Measurements from ENCODE around the gene TRMT10A. TPM values are rescaled to one million over a fixed set of nuclear protein-coding genes. Genes with fewer than 3 reads are reported as not detected.

The TRMT10A gene
- total and polyA plus RNA-seq, 2 of the 13 experiments (the other 11 are each of a cell fraction or from before 2014, with no cell fraction given), result 3.9 to 12.6 TPM

DNA sequence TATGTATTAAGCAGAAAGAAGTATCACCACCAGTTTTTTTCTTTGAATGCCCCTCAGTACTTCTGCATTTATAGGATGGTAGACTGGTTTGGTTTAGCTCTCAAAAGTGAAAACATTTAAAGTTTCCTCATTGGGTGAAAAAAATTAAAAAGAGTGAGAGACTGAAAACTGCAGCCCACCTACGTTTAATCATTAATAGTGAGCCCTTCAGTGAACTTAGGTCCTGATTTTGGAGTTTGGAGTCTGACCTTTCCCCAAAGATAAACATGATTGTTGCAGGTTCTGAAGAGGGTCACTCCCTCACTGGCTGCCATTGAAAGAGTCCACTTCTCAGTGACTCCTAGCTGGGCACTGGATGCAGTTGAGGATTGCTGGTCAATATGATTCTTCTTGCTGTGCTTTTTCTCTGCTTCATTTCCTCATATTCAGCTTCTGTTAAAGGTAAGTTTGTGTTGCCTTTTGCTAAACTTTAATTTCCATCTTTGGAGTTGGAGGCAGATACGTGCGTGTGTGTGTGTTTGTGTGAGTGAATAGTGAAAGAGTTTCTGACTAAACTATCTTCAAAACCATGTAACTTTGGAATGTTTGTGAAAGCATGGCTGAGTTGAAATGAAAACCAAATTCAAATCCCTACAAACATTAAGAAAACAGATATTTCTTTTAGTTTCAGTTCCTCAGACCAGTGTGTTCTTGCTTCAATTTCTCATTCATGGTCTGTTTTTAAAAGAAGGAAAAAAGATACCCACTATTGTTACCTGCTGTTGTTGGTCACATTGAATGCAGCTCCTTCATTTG lies 10.9 kb upstream of the TRMT10A start, which contains the start of gene MTTP (continued):
- TF ChIP-seq, protein P1, sequence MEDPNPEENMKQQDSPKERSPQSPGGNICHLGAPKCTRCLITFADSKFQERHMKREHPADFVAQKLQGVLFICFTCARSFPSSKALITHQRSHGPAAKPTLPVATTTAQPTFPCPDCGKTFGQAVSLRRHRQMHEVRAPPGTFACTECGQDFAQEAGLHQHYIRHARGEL (CRISPR knock-in tag; IDR thresholded peaks at IDR 0.05), result no peak
- no peak for TF ChIP-seq ZNF83 (CRISPR knock-in tag; IDR thresholded peaks at IDR 0.05; ENCODE audit: borderline replicate concordance)
- no peak for TF ChIP-seq ZNF891 (CRISPR knock-in tag; IDR thresholded peaks at IDR 0.05)
- no peak for TF ChIP-seq RBM22 (optimal IDR thresholded peaks at IDR 0.05; ENCODE audit: low read length)
- TF ChIP-seq HNF4G (IDR thresholded peaks at IDR 0.05; ENCODE audit: borderline replicate concordance, low read depth, low read length), result peak; percentile 98
- TF ChIP-seq HNF4G (CRISPR knock-in tag; IDR thresholded peaks at IDR 0.05; ENCODE audit: borderline replicate concordance, low read depth), result peak; percentile 95; the same call in 1 of the 2 replicates
- no peak for TF ChIP-seq ZNF557 (CRISPR knock-in tag; IDR thresholded peaks at IDR 0.05)
- TF ChIP-seq, protein P2, sequence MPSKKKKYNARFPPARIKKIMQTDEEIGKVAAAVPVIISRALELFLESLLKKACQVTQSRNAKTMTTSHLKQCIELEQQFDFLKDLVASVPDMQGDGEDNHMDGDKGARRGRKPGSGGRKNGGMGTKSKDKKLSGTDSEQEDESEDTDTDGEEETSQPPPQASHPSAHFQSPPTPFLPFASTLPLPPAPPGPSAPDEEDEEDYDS (CRISPR knock-in tag; IDR thresholded peaks at IDR 0.05), result peak; percentile 59
- TF ChIP-seq, protein P3, sequence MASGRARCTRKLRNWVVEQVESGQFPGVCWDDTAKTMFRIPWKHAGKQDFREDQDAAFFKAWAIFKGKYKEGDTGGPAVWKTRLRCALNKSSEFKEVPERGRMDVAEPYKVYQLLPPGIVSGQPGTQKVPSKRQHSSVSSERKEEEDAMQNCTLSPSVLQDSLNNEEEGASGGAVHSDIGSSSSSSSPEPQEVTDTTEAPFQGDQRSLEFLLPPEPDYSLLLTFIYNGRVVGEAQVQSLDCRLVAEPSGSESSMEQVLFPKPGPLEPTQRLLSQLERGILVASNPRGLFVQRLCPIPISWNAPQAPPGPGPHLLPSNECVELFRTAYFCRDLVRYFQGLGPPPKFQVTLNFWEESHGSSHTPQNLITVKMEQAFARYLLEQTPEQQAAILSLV (CRISPR knock-in tag; IDR thresholded peaks at IDR 0.05; ENCODE audit: borderline replicate concordance), result no peak
- peak; percentile 42 for TF ChIP-seq ZFP90 (CRISPR knock-in tag; IDR thresholded peaks at IDR 0.05; ENCODE audit: borderline replicate concordance)
- TF ChIP-seq, protein P4, sequence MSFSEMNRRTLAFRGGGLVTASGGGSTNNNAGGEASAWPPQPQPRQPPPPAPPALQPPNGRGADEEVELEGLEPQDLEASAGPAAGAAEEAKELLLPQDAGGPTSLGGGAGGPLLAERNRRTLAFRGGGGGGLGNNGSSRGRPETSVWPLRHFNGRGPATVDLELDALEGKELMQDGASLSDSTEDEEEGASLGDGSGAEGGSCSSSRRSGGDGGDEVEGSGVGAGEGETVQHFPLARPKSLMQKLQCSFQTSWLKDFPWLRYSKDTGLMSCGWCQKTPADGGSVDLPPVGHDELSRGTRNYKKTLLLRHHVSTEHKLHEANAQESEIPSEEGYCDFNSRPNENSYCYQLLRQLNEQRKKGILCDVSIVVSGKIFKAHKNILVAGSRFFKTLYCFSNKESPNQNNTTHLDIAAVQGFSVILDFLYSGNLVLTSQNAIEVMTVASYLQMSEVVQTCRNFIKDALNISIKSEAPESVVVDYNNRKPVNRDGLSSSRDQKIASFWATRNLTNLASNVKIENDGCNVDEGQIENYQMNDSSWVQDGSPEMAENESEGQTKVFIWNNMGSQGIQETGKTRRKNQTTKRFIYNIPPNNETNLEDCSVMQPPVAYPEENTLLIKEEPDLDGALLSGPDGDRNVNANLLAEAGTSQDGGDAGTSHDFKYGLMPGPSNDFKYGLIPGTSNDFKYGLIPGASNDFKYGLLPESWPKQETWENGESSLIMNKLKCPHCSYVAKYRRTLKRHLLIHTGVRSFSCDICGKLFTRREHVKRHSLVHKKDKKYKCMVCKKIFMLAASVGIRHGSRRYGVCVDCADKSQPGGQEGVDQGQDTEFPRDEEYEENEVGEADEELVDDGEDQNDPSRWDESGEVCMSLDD (CRISPR knock-in tag; IDR thresholded peaks at IDR 0.05; ENCODE audit: borderline replicate concordance), result no peak
- TF ChIP-seq, protein P5, sequence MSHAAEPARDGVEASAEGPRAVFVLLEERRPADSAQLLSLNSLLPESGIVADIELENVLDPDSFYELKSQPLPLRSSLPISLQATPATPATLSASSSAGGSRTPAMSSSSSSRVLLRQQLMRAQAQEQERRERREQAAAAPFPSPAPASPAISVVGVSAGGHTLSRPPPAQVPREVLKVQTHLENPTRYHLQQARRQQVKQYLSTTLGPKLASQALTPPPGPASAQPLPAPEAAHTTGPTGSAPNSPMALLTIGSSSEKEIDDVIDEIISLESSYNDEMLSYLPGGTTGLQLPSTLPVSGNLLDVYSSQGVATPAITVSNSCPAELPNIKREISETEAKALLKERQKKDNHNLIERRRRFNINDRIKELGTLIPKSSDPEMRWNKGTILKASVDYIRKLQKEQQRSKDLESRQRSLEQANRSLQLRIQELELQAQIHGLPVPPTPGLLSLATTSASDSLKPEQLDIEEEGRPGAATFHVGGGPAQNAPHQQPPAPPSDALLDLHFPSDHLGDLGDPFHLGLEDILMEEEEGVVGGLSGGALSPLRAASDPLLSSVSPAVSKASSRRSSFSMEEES (CRISPR knock-in tag; IDR thresholded peaks at IDR 0.05), result no peak; the same call in 1 of the 2 replicates
- TF ChIP-seq THAP11 (CRISPR knock-in tag; IDR thresholded peaks at IDR 0.05), result peak; percentile 72
- TF ChIP-seq ZNF446 (CRISPR knock-in tag; IDR thresholded peaks at IDR 0.05), result no peak
- TF ChIP-seq RFX1 (IDR thresholded peaks at IDR 0.05), result no peak
- TF ChIP-seq MAZ (IDR thresholded peaks at IDR 0.05; ENCODE audit: borderline replicate concordance, low read depth, low read length), result no peak
- TF ChIP-seq MAZ (CRISPR knock-in tag; IDR thresholded peaks at IDR 0.05; ENCODE audit: low read depth), result no peak
- TF ChIP-seq ZNF329 (CRISPR knock-in tag; IDR thresholded peaks at IDR 0.05; ENCODE audit: low read depth), result no peak
- peak; percentile 65; the same call in 1 of the 2 replicates for TF ChIP-seq MIXL1 (CRISPR knock-in tag; IDR thresholded peaks at IDR 0.05)
- peak; percentile 32; the same call in 1 of the 2 replicates for TF ChIP-seq ZFP1 (CRISPR knock-in tag; IDR thresholded peaks at IDR 0.05)
- no peak for TF ChIP-seq SCMH1 (CRISPR knock-in tag; IDR thresholded peaks at IDR 0.05; ENCODE audit: borderline replicate concordance)
- TF ChIP-seq RFXAP (CRISPR knock-in tag; IDR thresholded peaks at IDR 0.05; ENCODE audit: borderline replicate concordance), result no peak; the same call in 1 of the 2 replicates
- TF ChIP-seq FOSL1 (CRISPR knock-in tag; IDR thresholded peaks at IDR 0.05; ENCODE audit: borderline replicate concordance), result no peak
- TF ChIP-seq SP5 (CRISPR knock-in tag; IDR thresholded peaks at IDR 0.05; ENCODE audit: borderline replicate concordance, low read depth), result no peak

All from HepG2 (cell line).